SJCRH30 (cell line): Measurements from ENCODE around the gene PTPRG. TPM values are rescaled to one million over a fixed set of nuclear protein-coding genes. Genes with fewer than 3 reads are reported as not detected.
A peak's percentile ranks its signal among the peaks of the same experiment; 100 is the strongest.

Experiments
- DNase-seq, 2 experiments: peaks; one replicate each; pipeline ENCODE4 v3.0.0-alpha.2; 2015 to 2020
- H3K27ac ChIP-seq: fragments of 250-450 bp; sonication (Bioruptor Pico); 2 replicates; pipeline ENCODE4 v1.5.1; 2020; ENCODE audit warnings: mild to moderate bottlenecking, moderate library complexity
- H3K27me3 ChIP-seq: fragments of 250-450 bp; sonication (Bioruptor Pico); 2 replicates; pipeline ENCODE4 v1.5.1; 2020; ENCODE audit warnings: mild to moderate bottlenecking, moderate library complexity
- H3K36me3 ChIP-seq: fragments of 250-450 bp; sonication (Bioruptor Pico); 2 replicates; pipeline ENCODE4 v1.5.1; 2020; ENCODE audit warnings: mild to moderate bottlenecking, moderate library complexity
- H3K4me1 ChIP-seq: fragments of 250-450 bp; sonication (Bioruptor Pico); 2 replicates; pipeline ENCODE4 v1.5.1; 2020; ENCODE audit warnings: mild to moderate bottlenecking, moderate library complexity
- H3K4me3 ChIP-seq: fragments of 250-450 bp; sonication (Bioruptor Pico); 2 replicates; pipeline ENCODE4 v1.5.1; 2020; ENCODE audit warnings: mild to moderate bottlenecking, moderate library complexity
- H3K9me3 ChIP-seq: fragments of 250-450 bp; sonication (Bioruptor Pico); replicated peaks from 2 replicates; pipeline ENCODE4 v1.5.1; 2020; ENCODE audit warnings: mild to moderate bottlenecking, moderate library complexity
- total RNA-seq: library from RNA; depleted of rRNA; stranded (reverse); fragments of >200 nt; shearing (Covaris generic); gene quantifications from 2 replicates; pipeline ENCODE4 v1.2.3, GENCODE V29; 2014

Gene PTPRG
- total RNA-seq, 1 experiment from 2014 or later, result 25.2 TPM

DNA sequence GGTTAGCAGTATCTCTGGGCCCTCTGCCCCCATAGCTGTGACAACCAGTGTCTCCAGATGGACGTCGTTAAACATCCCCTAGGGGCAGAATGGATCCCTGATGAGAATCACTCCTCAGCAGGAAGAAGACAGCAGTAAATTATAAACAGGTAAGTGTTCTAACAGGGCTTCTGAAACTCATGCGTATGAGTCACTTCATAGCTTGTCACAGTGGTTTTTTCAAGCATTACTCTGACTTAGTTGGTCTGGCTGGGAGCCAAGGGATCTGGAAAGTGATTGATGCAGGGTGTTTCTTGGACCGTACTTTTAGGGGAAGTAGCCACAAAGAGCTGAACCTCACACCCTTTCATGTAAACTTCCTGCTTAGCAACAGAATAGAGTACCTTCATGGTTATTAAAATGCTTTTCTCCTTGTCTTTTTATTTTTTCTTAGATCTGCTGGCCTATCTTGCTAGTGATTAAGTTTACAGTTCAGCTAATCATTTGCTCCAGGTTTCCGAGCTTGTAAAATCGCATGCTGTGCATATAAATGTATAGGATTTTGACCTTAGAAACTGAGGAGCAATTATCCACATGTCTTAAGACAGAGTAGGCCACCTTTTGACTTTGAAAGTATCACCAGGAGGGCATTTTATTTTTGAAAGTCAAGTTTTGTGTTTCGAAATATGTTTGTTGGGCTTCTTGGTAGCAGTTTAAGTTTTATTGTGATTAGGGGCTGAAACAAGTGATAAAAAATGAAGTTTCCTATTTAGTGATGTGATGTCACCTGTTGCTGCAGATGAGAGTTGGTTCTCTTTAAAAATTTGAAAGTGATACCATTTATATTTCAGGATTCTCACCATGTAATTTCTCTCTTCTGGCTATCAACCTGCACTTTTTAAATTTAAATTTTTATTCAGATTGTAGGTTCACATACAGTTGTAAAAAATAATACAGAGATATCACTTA, 333.9 kb downstream of the PTPRG start:
- Histone ChIP-seq H3K9me3 (no peaks in the 10 kb centered on the region), H3K27ac (peak overlapping the region; percentile 67), H3K4me1 (peaks cover 36% of the 10 kb centered on the region), H3K36me3 (no peaks in the 10 kb centered on the region), H3K27me3 (no peaks in the 10 kb centered on the region), H3K4me3 (no peak overlapping the region)
- peak; percentile 86 to 94 for DNase-seq

DNA sequence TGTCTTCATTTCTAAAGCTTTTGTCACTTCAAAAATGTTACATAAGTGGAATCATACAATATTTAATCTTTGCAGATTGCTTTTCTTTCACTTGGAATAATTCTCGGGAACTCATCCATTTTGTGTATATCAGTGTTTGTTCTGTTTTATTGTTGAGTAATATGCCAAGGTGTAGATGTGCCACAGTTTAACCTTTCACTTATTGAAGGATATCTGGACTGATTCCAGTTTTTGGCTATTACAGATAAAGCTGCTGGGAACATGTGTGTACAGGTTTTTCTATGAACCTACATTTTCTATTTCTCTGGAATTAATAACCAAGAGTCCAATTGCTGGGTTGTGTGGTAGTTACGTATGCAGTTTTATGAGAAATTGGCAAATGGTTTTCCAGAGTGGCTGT, 334.9 kb downstream of the PTPRG start:
- Histone ChIP-seq H3K4me3 (no peak overlapping the region), H3K27ac (no peak overlapping the region), H3K9me3 (no peaks in the 10 kb centered on the region), H3K4me1 (peaks cover 35% of the 10 kb centered on the region), H3K27me3 (no peaks in the 10 kb centered on the region), H3K36me3 (no peaks in the 10 kb centered on the region)
- DNase-seq, result no peak

DNA sequence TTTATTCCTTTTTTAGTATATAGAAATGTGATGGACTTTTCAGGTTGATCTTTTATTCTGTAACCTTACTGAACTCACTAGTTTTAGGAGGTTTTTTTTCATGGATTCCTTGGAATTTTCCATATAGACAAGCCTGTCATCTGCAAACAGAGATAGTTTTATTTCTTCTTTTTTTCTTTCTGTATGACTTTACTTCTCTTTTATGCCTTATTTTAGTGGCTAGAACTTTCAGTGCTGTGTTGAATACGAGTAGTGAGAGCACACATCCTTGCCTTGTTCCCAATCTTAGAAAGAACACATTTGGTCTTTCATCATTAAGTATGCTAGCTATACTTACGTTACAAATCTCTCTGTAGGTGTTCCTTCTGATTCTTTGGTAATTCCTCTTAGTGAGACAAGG, 336.5 kb downstream of the PTPRG start:
- H3K27ac ChIP-seq, result no peak overlapping the region
- H3K4me1 ChIP-seq, result peaks cover 39% of the 10 kb centered on the region
- H3K9me3 ChIP-seq, result no peaks in the 10 kb centered on the region
- H3K36me3 ChIP-seq, result no peaks in the 10 kb centered on the region
- H3K4me3 ChIP-seq, result no peak overlapping the region
- DNase-seq, result no peak
- H3K27me3 ChIP-seq, result no peaks in the 10 kb centered on the region

DNA sequence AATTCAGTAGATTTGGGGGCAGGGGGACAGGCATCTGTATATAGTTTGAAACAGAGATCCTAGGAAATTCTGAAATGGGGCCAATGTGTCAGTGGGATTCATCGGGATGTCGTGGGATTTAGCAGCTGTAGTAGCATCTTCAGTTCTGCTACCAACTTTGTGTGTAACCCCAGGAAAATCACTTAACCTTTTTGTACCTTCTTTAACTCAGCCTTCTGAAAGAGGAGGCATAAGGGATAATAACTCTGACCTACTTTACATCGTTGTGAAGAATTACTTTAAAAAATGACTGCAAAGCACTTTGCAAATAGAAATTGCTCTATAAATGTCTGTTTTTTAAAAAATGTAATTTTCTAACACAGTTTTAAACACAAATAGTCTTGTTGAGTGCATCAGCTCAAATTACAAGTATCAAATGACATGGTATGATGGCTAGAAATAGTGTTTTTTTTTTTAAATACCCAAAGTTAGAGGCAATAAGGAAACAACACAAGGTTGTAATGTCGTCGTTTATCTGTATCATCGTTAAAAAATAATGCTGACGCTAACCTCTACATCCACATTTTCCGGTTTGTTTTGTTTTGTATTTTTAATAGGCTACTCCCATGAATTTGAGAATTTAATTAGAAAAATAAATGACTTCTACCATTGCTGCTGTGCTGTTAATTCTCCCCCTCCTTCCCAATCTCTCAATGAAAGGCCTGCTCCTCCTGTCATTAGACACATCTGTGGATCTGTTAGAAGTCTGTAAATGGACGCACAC, 338.5 kb downstream of the PTPRG start:
- Histone ChIP-seq H3K4me1 (peaks cover 40% of the 10 kb centered on the region), H3K9me3 (no peaks in the 10 kb centered on the region), H3K4me3 (no peak overlapping the region), H3K27ac (no peak overlapping the region), H3K27me3 (no peaks in the 10 kb centered on the region), H3K36me3 (no peaks in the 10 kb centered on the region)
- no peak for DNase-seq

DNA sequence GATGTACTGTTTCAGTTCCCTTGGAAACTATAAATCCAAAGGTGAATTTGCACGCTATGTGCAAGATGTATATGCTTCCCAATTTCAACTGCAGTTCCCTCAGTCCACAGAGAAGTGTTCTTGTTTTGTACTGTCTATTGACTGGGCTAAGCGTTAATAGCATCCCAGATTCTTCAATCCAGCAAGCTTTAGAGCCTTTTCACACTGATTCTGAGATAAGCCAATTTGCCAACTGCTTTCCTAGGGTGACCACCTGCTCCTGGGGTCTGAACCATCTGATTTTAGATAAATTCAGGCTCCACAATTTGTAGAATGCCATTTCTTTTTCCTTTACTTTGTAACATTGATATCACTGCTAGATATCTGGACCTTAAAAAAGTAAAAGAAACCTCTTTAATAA, 340.1 kb downstream of the PTPRG start:
- DNase-seq, result no peak
- no peak overlapping the region for H3K4me3 ChIP-seq

DNA sequence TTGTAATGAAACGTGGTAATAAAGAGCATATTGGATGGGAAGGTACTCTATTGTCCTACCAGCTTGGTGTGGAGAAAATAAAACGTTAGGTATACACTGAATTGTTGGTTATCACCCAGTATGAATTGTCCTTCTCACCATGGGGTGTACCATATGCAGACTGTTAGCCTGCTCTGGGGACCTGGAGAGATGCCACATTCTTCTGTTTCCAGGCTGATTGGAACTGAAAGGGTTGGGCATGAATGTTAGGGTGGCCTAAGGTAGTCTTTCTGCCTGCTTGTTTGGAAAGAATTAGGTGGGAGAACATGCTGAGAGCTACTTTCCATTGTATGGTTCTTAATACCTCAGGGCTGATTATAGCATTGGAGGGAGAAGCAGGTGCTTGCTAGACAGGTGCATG, 340.6 kb downstream of the PTPRG start:
- Histone ChIP-seq H3K9me3 (no peaks in the 10 kb centered on the region), H3K4me1 (peaks cover 34% of the 10 kb centered on the region), H3K4me3 (no peak overlapping the region), H3K27me3 (no peaks in the 10 kb centered on the region), H3K27ac (no peak overlapping the region), H3K36me3 (no peaks in the 10 kb centered on the region)
- DNase-seq, result no peak

More for the DNA sequence above, 340.1 kb downstream of the PTPRG start:
- Histone ChIP-seq H3K27me3 (no peaks in the 10 kb centered on the region), H3K36me3 (no peaks in the 10 kb centered on the region), H3K9me3 (no peaks in the 10 kb centered on the region), H3K27ac (no peak overlapping the region), H3K4me1 (peaks cover 35% of the 10 kb centered on the region)

DNA sequence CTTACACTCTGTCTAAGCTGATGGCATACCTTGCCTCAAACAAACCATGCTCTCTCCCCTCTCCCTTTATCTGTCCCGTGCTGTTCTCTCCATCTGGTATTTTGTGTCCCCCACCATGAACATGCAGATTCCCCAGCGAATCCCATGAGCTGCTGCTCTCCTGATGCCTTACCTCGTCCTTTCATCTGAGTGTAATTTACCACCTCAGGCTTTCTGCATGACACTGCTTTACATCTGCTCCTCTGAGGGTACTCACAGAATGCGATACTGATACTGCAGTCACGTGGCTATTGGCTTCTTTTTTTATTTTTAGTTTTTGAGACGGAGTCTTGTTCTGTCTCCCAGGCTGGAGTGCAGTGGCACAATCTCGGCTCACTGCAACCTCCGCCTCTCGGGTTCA, 341.7 kb downstream of the PTPRG start:
- DNase-seq, result no peak
- Histone ChIP-seq H3K36me3 (no peaks in the 10 kb centered on the region), H3K9me3 (no peaks in the 10 kb centered on the region), H3K4me3 (no peak overlapping the region), H3K27me3 (no peaks in the 10 kb centered on the region), H3K27ac (peak overlapping the region; percentile 74), H3K4me1 (peaks cover 34% of the 10 kb centered on the region)

DNA sequence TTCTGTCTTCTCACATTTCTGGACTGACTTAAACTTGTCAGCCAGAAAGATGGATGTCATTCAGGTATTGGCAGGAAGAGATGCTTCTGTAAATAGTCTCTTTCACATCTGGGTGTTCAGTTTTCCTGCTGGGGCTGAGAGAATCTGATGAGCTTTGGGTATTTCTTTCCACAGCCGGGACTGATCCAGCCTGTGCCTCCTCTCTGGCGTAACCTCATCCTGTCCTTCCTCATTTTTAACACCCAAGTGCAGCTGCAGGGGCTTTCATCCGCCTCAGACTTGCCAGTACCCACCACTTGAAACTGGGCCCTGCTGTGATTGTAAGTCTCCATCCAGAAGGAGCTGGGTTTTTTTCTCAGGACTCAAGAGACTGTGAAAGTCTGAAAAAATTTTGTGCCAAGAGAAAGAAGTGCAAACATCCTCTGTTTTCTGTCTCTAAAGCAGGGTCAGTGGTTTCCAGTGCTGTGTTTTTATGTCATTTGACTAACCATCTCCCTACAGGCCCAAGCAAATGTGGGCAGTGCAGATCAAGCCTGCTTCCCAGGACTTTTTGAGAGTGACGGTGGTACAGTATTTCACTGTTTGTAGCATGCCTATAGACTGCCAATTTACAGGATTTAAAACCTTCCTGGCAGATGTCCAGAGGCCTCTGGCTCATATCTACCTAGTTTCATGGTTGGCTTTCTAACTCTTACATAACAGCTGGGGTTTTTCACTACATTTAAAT, 342.7 kb downstream of the PTPRG start:
- peak overlapping the region; percentile 19 for H3K4me3 ChIP-seq
- no peaks in the 10 kb centered on the region for H3K36me3 ChIP-seq
- H3K27me3 ChIP-seq, result no peaks in the 10 kb centered on the region
- H3K9me3 ChIP-seq, result no peaks in the 10 kb centered on the region
- DNase-seq, result peak; percentile 61 to 83
- H3K27ac ChIP-seq, result peak overlapping the region; percentile 74
- peaks cover 34% of the 10 kb centered on the region for H3K4me1 ChIP-seq

DNA sequence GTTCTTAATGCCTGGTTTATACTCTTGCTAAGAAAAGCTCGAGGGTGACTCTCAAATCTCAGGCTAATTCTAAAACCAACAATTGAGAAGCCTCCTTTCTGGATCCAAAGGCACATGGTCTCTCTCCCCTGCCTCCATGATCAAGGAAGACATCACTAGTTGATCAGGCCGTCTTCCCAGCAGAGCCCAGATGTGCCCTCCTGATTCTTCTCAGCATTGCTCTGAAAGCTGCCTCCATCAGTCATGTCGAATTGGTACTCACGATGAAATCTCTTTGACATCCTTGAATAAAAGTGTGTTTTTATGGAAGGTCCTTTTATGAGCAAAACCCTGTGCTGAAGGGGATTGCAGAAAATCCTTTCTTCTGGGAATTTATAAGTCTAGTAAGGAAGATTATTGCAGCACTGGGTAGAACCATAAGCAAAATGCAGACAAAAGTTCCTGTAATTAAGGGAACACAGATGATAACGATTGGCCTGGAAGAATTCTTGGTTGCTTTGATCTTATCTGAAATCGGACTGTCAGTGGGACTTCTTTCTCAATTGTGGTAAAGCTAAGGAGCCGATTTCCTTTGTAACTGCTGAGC, 345.9 kb downstream of the PTPRG start:
- Histone ChIP-seq H3K27me3 (no peaks in the 10 kb centered on the region), H3K4me3 (no peak overlapping the region), H3K36me3 (no peaks in the 10 kb centered on the region), H3K27ac (no peak overlapping the region), H3K9me3 (no peaks in the 10 kb centered on the region), H3K4me1 (peaks cover 28% of the 10 kb centered on the region)
- no peak for DNase-seq

DNA sequence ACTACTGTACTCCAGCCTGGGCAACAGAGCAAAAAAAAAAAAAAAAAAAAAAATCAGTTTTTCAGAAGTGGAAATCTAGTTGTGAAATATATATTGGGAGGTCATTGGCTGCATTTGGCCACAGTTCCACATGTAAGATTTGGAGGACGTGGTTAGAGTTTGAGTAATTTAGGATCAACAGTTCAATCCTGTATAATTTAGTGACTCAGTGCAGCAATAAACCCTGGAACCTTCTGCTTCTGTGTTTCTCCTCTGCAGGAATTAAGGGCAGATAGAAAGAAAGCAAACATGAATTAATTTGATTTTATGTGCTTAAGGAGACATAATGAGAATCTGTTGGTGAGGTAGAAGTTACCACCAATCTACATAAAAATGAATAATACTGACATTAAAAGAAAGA, 347.0 kb downstream of the PTPRG start:
- H3K36me3 ChIP-seq, result no peaks in the 10 kb centered on the region
- H3K27ac ChIP-seq, result no peak overlapping the region
- no peaks in the 10 kb centered on the region for H3K9me3 ChIP-seq
- no peak for DNase-seq
- H3K4me3 ChIP-seq, result no peak overlapping the region
- peaks cover 22% of the 10 kb centered on the region for H3K4me1 ChIP-seq
- H3K27me3 ChIP-seq, result no peaks in the 10 kb centered on the region

DNA sequence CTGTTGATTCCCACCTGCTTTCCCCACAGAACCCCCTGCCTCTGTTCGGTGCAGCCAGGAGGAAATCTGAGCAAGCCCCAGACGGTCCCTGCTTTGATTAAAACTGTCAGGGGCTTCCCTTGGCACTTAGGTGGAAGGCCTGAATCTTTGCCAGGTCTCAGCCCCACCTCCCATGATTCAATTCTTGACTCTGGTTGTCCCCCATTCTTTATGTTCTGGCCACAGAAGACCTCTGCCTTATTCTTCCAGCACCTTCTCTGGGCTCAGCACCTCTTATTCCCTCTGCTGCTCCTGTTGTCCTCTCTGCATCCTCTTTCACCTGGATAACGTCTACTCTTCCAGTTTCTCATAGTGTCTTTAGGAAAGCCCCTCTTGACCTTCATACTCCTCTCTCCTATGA, 349.4 kb downstream of the PTPRG start:
- H3K4me1 ChIP-seq, result peaks cover under 1% of the 10 kb centered on the region; the same call in 1 of the 2 replicates
- no peak overlapping the region for H3K4me3 ChIP-seq
- no peak for DNase-seq
- no peak overlapping the region for H3K27ac ChIP-seq
- no peaks in the 10 kb centered on the region for H3K27me3 ChIP-seq
- no peaks in the 10 kb centered on the region for H3K36me3 ChIP-seq
- H3K9me3 ChIP-seq, result no peaks in the 10 kb centered on the region

DNA sequence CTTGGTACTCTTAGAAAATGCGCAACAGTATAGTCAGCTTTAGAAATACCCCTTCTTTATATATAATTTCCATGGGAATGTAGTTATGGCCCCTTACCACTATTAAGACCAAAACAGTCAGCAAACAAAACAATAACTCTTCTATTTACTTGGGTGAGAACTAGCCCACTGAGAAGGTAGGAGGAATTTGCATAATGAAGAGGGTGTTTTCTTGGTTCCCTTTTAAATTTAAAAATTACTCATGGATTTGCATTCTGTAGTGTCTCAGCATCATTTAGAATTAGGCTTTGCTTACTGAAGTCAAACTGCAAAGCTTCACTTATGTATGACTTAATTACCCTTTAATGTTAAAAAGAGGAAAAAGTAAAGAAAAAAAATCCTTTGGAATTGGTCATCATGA, 350.8 kb downstream of the PTPRG start:
- Histone ChIP-seq H3K4me1 (no peaks in the 10 kb centered on the region), H3K36me3 (no peaks in the 10 kb centered on the region), H3K27ac (no peak overlapping the region), H3K27me3 (no peaks in the 10 kb centered on the region), H3K9me3 (no peaks in the 10 kb centered on the region), H3K4me3 (no peak overlapping the region)
- DNase-seq, result no peak

DNA sequence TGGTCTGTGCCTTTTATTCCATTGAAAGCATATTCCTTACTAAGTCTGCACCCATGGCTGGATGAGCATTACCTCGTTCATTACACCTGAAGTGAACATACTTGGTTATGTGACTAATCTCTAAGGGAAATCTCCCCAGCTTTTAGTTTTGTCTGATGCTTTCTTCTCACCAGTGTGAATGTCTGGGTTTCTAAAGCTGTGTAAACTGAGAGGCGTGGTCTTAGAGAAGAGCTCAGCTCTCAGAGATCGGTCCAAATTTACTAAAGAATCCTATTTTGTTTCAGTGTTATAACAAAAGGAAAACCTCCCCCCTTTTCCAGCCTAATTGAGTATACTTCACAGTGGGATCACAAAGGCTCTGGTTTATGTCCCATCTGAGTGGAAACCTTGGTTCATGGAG, 352.3 kb downstream of the PTPRG start:
- no peak overlapping the region for H3K4me3 ChIP-seq
- H3K27me3 ChIP-seq, result no peaks in the 10 kb centered on the region
- H3K4me1 ChIP-seq, result no peaks in the 10 kb centered on the region
- no peak overlapping the region for H3K27ac ChIP-seq
- H3K9me3 ChIP-seq, result no peaks in the 10 kb centered on the region
- no peaks in the 10 kb centered on the region for H3K36me3 ChIP-seq
- no peak for DNase-seq

DNA sequence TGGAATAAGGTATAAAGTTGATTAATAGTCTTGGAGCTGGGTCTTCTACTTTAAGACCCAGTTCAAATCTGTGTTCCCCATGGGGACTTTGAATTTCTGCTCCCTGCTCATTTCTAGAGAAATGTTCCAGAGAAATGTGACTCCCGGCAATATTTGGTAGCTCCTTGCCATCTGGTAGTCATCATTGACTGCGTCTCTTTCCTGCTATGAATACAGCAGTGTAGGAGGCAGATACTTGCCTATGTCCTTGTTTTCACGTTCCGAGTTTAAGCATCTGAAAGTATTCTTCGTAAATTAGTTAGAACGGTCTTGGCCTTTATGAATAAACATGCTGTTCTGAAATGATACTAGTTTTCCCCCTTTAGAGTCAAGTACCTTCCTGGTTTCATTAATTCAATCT, 352.9 kb downstream of the PTPRG start:
- no peak overlapping the region for H3K27ac ChIP-seq
- no peaks in the 10 kb centered on the region for H3K4me1 ChIP-seq
- no peaks in the 10 kb centered on the region for H3K9me3 ChIP-seq
- no peak overlapping the region for H3K4me3 ChIP-seq
- DNase-seq, result no peak
- H3K27me3 ChIP-seq, result no peaks in the 10 kb centered on the region
- no peaks in the 10 kb centered on the region for H3K36me3 ChIP-seq
